Epithelial cell of esophagus (primary cell): ENCODE results near the gene THBS1.

Experiments used
- DNase-seq: peaks from one replicate; pipeline ENCODE4 v3.0.0; 2010; ENCODE audit warnings: low read depth
- H3K4me3 ChIP-seq: 2 replicates; pipeline ENCODE4 v1.5.1; 2011; ENCODE audit warnings: mild to moderate bottlenecking, low read length, control low read depth
- TF ChIP-seq, protein P1 (sequence below): IDR thresholded peaks from 2 replicates; pipeline ENCODE4 v1.5.1; 2011; ENCODE audit warnings: low read depth, mild to moderate bottlenecking, low read length, control low read depth, inconsistent platforms; ENCODE audit not compliant: insufficient read depth; ENCODE audit errors: missing control alignments

THBS1 gene

DNA sequence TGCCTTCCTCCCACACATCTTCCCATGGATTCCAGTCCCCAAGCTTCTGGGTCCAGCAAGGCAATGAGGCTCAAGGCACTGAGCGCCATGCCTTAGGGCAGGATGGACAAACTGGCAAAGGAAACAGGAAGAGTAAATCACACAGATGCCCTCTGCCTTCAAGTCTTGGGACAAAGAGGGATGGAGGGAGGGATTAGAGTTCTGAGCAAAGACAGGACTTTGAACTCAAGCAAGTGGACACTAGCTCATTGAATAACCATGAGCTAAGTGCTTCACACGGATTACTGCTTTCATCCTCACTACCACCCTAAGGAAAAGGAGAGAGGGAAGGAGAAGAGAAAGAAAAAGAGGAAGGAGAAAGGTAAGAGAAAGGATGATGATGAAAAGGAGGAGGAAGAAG, 7.6 kb upstream of the THBS1 start:
- TF ChIP-seq, protein P1, sequence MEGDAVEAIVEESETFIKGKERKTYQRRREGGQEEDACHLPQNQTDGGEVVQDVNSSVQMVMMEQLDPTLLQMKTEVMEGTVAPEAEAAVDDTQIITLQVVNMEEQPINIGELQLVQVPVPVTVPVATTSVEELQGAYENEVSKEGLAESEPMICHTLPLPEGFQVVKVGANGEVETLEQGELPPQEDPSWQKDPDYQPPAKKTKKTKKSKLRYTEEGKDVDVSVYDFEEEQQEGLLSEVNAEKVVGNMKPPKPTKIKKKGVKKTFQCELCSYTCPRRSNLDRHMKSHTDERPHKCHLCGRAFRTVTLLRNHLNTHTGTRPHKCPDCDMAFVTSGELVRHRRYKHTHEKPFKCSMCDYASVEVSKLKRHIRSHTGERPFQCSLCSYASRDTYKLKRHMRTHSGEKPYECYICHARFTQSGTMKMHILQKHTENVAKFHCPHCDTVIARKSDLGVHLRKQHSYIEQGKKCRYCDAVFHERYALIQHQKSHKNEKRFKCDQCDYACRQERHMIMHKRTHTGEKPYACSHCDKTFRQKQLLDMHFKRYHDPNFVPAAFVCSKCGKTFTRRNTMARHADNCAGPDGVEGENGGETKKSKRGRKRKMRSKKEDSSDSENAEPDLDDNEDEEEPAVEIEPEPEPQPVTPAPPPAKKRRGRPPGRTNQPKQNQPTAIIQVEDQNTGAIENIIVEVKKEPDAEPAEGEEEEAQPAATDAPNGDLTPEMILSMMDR = no peak
- no peak overlapping the region for H3K4me3 ChIP-seq
- no peak for DNase-seq

DNA sequence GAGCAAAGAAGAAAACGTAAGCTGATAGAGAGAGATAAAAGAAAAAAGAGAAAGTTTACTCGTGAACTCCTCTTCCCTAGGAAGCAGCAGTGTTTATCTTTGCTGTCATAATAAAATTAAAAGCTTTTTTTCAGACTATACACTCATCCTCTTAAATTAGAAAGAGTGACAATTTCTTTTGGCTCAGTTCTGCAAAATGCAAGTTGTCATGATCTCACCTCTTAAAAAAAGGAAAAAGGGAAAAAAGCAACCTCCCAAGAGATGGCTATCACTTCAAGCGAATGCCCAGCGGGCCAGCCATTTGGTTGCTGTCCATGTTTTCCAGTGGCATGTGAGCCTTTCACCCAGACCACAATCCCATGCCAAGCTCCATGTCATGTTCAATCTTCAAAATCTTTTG, 7.0 kb upstream of the THBS1 start:
- no peak overlapping the region for H3K4me3 ChIP-seq
- no peak for DNase-seq
- TF ChIP-seq, protein P1 = no peak

DNA sequence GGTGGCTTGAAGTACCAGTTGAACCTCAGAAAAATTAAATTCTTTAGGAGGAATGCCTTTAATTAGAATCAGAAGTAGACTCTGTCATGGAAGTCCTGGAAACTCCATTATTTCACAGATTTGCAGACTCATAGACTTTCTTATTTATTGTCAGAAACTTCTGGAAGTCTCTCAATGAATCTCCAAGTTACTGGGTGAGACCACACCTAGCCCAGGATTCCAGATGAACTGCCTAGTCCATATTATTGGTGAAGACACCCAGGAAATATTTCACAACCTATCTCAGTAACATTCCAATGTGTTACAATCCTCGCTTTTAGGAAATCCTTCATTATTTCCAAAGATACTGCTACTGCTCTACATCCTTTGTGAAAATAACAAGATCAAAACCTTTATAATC, 6.5 kb upstream of the THBS1 start:
- H3K4me3 ChIP-seq = no peak overlapping the region
- TF ChIP-seq, protein P1 = no peak
- DNase-seq = peak; percentile 74

DNA sequence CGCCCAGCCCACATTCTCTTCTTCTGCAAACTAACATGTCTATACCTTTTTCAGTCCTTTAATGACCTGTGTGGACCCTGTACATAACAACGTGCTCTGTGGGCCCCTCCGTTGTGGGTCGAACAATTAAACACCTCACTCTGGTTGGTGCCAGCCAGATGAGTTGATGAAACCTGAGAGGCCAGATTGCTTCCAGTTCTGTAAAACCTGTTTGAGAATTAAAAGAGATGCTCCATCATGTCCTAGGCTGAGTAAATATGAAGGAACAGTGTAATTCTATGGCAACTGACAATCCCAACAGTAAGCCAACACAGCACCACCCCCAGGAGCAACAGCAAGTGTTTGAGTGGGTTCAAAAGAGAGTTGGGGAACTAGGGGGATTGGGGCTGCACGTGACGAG, 5.7 kb upstream of the THBS1 start:
- TF ChIP-seq, protein P1 = no peak
- H3K4me3 ChIP-seq = no peak overlapping the region
- DNase-seq = peak; percentile 21

DNA sequence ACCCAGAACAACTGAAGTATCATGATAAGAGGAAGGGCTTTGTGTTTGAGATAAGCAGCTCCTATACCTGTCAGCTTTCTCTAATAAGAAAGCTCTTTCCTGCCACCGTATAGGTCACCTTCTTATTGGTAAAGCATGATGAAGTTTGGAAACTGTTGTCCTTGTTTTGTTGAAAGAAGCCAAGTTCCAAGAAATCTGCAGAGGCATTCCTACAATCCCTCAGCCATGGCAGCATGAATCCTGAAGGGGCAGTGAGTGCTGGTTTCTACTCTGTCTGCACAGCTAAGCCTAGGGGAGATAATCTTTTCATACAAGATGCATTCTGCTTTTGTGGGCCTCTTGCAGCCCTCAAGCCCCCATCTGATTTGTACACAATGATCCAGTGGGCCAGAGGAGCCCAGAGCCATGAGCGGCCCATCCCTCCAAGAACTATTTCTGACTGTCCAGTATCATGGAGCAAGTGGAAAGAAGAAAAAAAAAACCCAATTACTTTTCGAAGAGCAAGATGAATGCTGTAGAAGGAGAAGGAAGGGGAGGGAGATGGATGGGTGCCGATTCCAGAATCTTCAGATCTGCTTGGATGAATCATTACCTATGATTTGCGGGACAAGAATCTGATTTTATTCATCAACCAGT, 1.9 kb upstream of the THBS1 start:
- peak overlapping the region; percentile 59 for H3K4me3 ChIP-seq

DNA sequence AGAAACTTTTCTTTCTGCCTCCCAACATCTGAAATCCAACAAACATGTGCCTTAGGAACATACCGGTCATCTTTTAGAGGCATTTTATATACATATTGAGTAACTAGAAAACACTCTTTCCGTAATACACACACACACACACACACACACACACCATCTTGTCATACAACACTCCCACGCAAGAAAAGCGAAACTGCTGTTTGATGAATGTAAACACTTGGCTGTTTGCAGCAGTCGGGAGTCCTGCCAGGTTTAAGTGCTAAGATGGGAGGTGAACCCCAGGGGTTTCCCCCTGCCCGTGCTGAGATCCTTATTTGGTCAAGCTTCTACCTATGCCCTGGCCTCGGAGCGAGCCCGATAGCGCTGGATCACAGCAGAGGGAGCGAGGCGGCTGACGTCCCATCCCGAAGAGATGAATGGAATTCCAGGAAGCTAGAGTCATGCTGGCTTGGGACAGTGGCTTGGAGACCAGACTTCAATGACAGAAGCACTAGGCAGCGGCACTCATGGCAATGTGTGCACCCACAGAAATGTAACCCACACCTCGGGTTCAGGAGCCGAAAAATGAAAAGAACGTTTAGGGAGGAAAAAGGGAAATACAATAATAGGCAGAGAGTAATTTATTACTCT, 1.3 kb upstream of the THBS1 start:
- H3K4me3 ChIP-seq = peak overlapping the region; percentile 59
- TF ChIP-seq, protein P1 = no peak
- DNase-seq = peak; percentile 85

More for the DNA sequence above, 1.9 kb upstream of the THBS1 start:
- TF ChIP-seq, protein P1 = no peak
- no peak for DNase-seq

DNA sequence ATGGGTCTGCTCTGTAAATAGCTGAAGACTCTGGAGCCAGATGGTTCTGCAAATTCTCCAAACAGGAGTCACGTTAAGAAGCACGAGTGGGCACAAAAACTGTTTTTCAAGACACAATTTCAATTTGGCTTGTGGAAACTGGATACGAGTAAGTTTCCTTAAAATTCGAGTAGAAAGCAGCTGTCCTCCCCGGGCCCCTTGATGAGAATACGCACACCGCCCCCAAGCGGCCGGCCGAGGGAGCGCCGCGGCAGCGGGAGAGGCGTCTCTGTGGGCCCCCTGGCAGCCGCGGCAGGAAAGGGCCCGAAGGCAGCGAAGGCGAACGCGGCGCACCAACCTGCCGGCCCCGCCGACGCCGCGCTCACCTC, 778 bp upstream of the THBS1 start:
- peak overlapping the region; percentile 59 for H3K4me3 ChIP-seq
- TF ChIP-seq, protein P1 = peak; percentile 67

More for the DNA sequence above, 778 bp upstream of the THBS1 start:
- DNase-seq = peak; percentile 91
